HG03095 (cell line): ENCODE data around the gene ANKRD63.

Experiments used
- ATAC-seq: cut with Tn5 transposase; IDR thresholded peaks from one replicate; pipeline ENCODE4 v1.9.1; 2021; ENCODE audit warnings: moderate library complexity; ENCODE audit not compliant: unreplicated experiment

Gene ANKRD63

DNA sequence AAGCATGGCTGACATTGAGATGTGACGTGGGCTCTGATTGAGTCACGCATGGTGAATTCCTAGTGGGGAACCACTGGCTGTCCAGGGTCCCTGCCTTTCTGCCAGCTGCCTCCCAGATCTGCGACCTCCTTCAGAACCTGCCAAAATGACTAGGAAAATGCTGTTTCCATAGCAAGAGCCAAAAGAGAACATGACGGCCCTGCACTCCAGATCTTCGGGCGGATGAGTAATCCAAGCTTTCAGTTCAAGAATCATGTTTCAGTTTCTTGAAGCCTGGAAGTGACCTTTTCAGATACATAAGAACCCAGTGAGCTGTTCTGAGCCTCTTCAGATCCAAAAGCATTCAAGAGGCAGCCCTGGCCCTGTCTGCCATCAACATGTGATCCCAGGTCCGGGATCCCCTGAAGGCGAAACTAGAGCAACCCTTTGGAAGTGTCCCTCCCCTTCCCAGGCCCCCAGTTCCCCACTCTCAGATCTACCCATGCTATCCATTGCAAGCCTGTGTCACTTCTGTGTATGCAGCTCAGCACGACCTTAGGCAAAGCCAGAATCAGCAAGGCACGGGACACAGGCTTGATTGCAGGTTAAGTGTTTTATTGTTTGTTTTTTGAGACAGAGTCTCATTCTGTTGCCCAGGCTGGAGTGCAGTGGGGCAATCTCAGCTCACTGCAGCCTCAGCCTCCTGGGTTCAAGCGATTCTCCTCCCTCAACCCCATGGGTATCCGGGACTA is 19.7 kb downstream of the ANKRD63 start:
- ATAC-seq = no peak

DNA sequence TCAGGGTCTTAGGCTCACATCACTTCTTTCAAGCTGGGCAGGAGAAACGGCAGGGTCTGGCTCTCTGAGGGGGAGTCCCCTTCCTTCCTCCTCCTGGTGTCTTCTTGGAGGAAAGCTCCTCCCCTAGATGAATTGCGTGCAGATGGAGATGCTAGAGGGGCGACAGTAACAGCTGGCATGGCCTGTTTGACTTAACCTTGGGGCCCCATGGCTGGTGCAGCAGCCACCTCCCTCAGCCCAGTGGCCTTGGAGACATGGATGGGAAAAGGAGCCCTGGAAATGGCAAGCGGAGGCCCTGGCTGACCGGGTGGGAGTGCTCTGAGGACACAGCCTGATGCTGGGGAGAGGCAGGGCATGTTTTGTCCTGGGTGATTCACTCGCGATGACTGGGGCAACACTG is 23.8 kb downstream of the ANKRD63 start:
- ATAC-seq = no peak

DNA sequence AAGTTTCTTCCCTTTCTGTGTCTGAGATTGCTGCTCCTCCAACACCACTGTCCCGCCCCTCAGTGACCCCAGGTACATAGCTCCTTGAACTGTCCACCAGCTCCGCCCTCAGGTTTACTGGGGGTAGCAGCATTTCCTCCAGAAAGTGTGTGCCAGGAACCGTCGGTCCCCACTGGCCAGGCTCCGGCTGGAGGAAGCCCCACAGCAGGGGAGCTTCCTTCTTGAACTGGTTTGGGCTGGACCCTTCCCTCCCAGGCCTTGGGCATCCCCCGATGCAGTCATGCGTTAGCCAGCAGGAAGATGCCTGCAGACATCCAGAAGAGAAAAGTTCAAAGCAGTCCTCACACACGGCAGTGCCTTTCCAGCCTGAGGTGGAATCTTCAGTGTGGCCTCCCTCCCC is 24.3 kb downstream of the ANKRD63 start:
- no peak for ATAC-seq

DNA sequence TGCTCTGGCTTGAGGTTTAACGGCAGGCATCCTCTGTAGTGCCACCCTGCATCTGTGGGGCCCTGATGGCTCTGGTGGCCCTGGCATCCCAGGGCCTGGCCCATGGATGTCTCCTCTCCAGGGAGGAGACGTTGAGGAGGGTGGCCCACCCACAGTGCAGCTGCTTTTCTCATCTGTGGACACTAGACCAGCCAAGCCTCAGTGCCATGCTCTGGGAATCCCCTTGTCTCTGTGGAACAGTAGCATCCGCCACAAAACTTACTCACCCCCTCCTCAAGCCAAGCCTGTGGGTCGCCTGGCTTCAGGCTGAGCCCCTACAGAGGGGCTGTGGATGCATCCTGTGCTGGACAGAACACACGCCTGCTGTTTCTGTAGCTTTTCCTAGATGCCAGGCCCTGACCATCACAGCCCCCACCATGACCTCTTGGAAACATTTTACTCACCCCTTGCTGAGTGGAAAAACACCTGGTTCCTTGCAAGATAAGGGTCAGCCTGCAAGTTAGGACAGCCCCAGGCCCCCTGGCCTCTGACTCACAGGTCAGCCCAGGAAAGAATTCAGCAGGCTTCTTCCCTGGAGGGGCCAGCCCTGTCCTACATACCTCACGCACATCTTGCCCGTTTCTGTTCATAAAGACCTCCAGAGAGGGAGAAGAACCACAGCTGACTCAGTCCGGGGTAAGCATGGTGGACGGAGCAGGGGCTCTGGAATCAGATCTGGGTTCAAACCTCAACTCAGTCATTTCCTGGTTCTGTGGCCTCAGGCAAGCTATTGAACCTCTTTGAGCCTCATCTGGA is 25.0 kb downstream of the ANKRD63 start:
- no peak for ATAC-seq

DNA sequence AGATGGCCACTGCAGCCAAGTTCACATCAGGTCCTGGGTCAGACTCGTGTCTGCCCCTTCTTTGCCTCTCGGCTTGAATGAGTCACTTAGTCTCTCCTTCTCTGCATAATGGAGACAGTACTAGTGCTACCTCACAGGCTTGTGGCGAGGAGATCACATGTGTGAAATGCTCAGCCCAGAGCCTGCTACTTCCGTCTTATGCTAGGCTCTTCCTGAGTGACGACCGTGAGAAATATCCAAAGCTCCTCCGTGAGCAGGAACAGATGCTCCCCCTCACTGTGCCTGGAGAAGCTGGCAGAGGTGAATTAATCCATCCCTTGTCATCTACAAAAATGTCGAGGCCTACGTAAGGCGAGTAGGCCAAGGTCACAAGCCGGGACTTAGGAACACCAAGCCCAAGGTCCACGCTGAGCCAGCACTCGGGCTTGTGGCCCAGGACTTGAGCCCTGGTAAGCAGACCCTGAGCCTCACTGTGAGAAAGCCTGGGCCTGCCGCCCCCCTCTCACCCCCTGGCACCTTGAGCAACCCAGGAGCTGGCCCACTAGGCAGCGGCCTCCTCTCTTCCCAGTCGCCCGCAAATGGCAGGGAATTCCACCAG is 26.1 kb downstream of the ANKRD63 start:
- no peak for ATAC-seq

DNA sequence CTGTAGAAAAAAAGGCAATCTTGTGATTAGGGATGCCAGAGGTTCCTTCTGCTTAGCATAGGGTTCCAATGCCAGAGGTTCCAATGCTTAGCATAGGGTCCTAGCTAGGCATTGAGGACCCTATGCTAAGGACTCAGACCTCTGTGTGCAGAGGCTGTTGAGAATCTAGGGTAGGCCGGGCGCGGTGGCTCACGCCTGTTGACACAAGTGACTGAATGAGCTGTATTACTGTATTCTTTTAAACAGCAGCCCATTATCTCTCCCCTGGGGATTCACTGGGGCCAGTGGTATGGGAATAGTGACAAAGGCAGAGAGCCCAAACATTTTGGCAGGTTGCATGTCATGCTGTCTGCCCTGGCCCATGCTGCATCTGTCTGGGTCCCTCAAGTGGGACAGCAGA is 27.8 kb downstream of the ANKRD63 start:
- ATAC-seq = no peak

DNA sequence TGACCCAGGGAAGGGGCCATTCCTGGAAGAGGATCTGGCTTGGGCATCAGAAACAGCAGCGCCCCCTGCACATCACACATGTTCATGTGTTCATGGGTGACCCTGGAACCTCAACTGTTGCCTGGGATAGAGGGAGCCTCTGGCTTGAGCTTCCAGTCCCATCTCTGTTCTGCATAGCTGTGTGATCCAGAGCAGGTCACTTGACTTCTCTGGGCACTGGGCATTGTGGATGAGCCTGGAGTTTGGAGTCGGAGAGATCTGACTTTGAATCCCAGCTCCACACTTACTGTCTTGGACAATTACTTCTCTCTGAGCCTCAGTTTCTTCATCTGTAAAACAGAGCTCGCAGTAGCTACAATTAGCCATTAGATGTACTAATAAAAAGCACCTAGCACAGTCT is 28.4 kb downstream of the ANKRD63 start:
- ATAC-seq = no peak

DNA sequence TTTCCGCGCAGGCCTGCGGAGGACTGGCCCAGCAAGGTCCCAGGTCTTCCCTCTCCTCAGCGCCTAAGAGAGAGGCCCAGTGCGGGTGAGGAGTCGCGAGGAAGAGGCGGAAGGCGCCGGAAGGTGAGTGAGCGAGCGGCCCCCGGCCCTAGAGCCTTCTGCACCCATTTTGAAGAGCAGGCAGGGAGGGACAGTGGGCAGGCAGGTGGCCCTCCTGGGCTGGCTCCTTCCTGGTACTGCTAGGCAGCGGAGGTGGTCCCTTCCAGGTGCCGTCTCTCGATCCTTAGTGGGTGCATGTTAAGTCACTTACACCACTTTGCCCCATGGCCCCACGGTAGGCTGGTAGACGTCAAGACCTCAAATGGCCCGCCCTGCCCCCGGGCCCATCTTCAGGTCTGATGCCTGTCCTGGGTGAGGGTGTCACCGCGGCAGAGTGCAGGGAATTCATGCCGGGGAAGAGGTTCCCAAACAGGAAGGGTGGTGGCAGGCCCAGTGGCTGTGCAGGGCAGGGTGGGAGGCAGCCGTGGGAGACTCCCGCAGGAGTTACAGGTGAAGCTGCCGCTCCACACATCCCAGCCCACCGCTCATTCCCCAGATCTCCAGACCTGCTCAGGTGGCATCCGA is 29.6 kb downstream of the ANKRD63 start:
- ATAC-seq = no peak

DNA sequence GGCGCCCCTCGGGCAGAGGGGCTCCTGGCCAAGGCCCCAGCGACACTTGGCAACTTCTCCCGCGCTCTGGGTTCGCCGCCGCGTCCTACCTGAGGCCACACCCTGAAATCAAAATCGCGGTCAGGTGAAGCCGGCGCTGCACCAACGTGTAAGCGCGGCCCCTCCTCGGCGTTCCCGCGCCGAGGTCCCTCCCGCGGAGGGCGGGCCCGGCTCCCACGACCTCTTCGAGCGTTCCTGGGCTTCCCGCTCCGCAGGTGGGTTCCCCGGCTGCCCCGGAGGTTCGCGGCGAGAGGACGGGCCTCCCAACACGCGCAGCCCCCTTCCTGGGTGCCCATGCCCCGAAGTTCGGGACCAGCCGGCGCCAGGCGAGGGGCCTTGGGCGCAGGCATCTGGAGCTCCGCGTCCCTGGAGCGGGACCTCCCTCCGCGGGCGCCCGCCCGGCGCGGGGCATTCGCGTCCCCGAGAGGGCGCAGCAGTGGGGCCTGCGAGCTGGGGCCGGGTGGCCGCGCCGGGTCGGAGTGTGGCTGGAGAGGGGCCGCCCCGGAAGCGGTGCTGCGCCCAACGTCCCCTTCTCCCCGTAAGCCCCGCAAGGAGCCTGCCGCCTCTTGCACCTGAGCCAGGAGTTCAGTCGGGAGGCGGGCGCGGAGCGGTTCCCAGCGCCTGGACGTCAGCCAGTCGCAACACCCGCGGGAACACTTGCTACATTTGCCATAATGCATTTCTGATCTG is 30.3 kb downstream of the ANKRD63 start:
- no peak for ATAC-seq

DNA sequence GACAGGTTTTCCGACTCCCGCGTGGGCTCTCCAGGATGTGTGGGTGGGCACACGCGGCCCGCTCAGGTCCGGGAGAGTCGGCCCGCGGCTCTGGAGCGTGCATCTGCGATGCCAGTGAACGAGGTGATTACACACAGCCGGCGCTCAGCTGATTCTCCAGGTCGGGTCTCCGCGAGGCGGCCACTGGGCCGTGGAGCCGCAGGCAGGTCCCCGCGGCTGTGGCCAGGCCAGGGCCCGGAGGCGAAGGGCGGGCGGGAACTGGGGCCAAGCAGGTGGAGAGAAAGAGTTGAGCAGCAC is 30.8 kb downstream of the ANKRD63 start:
- no peak for ATAC-seq

DNA sequence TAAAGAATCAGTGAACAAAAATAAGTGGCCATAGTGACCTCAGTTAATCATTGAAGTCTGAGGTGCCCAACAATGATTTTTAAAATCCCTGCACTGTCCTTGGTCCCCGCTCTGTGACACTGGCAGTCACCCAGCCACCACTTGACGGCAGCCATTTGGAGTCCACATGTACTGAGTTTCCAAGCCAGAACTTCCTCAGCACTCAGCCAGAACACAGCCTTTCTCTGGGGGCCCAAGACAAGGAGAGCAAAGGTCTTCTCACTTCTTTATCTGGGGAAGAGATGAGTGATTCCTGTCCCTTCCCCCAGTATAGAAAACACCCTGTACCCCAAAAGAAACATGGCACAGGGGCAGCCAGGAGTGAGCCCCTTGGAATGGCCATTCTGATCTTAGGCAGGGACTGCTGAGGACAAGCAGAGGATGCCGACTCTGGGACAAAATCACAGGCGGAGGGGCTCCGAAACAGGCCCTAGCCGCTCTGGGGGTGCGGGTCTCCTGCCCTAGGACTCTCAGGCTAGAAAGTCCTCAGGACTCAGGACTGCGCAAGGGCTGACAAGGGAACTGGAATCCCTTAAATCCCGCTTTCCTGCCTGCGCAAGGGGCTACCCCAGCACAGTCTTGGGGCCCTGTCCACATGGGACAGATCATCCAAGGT is 31.3 kb downstream of the ANKRD63 start:
- no peak for ATAC-seq

DNA sequence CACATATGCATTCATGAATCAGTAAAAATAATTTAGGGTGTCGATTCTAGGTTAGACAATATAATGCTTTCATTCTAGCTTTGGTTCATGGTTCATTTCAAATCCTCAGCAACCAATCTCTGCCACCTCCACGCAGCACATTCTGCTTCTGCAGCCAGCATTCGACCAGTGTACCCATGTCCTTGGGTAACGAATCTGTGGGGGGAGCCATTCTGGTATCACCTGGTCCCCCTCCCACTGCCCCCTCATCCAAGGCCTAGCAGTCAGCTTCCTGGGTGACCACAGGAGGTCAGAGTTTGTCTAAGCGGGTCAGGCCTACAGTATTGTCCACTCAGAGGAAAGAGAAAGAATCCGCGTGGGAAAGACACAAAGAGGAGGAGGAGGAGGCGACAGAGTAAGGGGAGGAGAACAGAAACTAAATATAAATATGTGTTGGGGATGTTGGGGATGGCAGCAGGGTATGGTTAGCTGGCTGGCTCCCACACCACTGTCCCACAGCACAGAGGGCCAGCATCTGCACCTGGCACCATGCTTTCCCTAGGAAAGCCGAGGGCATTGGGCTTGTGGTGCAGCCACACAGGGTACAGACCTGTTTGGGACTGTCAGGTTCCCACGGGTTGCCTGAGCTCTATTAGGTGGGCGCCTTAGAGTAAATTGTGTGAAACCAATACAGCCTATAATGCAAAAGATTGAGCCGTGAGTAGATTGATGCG is 31.9 kb downstream of the ANKRD63 start:
- ATAC-seq = no peak

DNA sequence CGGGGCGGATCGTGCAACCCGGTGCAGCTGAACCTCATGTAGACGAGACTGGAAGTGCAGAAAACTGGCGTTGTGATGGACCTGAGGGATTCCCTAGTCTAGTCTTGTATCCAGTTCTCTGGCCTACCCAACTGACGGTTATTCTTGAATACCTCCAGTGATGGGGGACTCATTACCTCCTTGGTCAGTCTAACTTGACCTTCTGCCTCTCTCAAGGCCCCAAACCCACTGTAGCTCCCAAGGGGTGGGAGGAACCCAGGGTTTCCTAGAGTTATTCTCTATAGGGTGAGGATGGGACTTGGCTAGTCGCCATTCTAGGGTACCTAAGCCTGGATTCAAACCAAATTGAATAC is 32.6 kb downstream of the ANKRD63 start:
- ATAC-seq = no peak

DNA sequence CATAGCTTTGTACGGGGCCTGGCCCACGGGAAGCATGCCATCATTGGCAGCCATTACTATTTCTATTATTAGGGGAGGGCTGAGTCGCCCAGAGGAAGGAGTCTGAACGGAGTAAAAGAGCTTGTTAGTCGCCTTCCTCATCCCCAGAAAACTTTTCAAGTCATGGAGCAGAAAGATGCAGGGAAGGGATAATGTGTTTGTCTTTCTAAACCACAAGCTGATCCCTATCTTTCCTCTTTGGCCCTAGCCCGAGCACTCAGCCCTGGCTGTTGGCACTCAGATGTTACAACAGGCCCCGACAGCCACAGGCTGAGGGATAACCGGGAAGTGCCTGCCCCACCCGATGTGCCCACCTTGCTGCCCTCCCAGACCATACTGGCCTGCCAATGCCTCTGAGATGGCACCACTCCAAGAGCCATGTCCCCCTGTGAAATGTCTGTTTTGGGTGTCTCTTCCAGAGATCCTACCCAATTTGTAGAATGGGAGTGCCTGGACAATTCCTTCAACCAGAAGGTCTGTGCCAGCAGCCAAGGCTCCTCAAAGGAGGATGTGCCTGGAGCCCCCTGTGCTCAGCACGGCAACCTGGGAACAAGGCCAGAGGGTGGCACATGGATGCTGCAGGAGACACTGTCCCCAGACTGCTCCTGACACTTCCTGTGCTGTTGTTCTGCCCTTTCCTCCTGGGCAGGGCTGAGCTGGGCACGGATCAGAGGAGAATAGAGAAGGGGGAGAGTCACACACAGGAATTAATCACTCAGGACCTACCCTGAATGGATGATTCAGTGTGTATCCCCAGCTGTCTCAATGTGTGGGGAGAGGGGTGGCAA is 33.2 kb downstream of the ANKRD63 start:
- ATAC-seq = no peak

DNA sequence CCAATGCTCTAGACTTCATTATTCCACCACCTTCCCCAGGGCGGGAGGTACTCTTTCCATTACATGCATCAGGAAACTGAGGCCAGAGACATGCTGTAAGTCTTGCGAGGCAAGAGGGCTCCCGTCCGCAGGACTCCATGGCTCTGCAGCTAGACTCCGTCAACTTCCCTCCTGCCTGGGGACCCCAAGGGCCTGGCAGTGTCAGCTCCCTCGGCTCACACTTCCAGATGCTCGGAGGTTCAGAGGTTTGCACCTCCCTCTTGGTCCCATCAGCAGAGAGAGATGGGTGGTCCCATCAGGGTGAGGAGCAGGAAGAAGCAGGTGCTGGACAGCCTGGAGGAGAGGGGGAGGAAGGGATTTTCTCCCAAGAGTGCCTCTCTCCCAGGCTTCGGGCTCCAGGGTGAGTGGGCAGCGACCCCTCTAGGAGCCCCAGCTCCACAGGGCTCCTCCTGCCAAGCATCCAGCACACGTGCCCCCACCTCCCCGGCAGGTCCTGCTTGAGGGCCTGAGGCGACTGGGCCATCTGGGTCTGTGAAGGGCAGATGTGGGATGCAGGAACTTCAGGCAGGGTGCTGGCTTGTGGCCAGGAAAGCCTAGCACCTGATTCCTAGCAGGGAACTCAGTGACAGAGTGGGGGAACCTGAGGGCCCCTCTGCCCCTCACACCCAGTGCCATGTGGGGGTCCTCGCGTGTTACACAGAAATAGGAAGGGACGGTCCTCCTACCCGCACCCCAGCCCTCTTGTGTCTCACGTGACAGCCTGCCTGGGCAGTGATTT is 34.7 kb downstream of the ANKRD63 start:
- ATAC-seq = no peak

DNA sequence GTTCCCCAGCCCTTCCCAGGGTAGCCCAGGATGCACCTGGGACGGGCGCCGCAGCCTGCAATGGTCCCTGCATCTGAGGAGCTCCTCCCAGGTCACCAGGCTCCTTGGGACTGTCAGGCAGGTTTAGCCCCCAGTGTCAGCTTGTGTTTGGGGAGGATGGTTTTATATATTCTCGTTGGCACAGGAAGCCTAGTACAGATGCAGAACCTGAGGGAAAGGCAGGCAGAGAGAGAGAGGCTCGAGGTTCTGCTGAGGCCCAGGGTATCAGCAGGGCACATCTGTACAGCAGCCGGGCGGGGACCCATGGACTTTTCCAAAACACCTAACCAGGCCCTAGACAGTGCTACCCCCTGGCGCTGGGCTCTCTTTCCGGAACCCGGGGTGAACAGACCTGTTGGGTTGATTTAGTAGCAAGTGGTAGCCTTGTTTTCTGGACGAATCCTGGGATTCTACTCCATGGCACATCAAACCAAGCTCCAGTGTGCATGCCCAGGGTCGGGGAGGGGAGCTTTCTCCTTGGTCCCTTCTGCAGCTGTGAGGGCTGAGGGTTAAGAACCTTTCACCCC is 35.4 kb downstream of the ANKRD63 start:
- no peak for ATAC-seq

DNA sequence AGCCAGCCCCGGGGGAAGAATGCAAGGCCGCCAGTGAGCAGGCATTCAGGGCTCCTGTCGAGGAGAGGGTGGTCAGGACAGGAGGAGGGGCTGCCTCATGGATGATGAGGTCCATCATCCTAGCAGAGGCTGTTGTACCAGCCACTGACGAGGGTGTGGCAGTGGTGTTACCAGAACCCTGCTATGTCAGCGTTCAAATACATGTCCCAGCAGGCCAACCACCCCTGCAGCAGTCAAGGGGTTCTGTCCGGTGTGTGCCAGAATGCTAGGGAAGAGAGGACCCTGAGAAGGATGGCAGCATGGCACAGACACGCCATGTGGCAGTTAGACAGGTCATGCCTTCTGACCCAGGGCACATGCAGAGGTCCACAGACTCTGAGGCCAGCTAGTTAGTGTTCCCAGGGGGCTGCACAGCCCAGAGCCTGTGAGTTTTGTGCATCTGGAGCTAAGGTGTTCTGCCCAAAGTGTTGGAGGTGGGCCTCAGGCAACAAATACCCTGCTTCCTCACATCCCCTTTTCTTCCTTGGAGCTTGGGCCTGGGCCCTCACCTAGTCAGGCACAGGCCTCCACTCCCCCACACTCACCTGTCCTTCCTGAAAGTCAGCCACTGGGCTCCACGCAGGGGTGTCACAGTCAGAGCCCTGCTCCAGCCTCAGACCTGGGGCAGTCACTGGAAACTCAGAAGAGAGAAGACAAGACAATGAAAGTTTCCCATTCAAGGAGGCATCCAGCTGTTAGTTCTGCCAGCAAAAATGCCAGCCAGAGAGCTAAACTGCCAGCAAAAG is 36.2 kb downstream of the ANKRD63 start:
- ATAC-seq = no peak
